HepG2 (cell line): ENCODE results near the gene ACER2. TPM values are rescaled to one million over a fixed set of nuclear protein-coding genes. Genes with fewer than 3 reads are reported as not detected.

ENCODE experiments used
- ATAC-seq: fragments of 200-7000 bp; cut with Tn5 transposase; 3 replicates; pipeline ENCODE4 v1.9.1; 2020; ENCODE audit warnings: mild to moderate bottlenecking, moderate library complexity
- BruUV-seq: library from RNA; stranded (reverse); fragments of 400-500 nt; replicated peaks from 2 replicates; lab custom pipeline; 2021; lab: Mats Ljungman, UMichigan
- CTCF ChIA-PET: fragments of 300-600 bp; formaldehyde crosslinking; extraction: SDS; loops from one replicate; lab custom pipeline; 2021; ENCODE audit warnings: low total read pairs, inconsistent platforms, low intra/inter-chr PET ratio; lab: Yijun Ruan, JAX
- POLR2A ChIA-PET: fragments of 350-600 bp; sonication (Branson Sonifier 250); formaldehyde crosslinking; loops from one replicate; lab custom pipeline; 2020; ENCODE audit warnings: antibody characterized with exemption, inconsistent platforms; lab: Yijun Ruan, JAX
- DNase-seq: peaks from one replicate; pipeline ENCODE4 v3.0.0-alpha.2; 2015; ENCODE audit warnings: low spot score
- FAIRE-seq: peaks from 3 replicates; lab custom pipeline; 2011; peaks lifted over from hg19 to GRCh38; lab: Jason Lieb, UNC
- H2AFZ ChIP-seq: one replicate; pipeline ENCODE4 v1.6.1; 2011; ENCODE audit warnings: low read length, inconsistent platforms
- H3K27ac ChIP-seq: fragments of 300-600 bp; 3 replicates; pipeline ENCODE4 v1.8.0; 2011; ENCODE audit warnings: mixed run types, mild to moderate bottlenecking, mixed read lengths, low read length, inconsistent platforms; ENCODE audit not compliant: insufficient read depth; ENCODE audit errors: extremely low read length
- H3K27me3 ChIP-seq, 2 experiments: fragments of 200-600 bp in 1 of 2; 2 replicates in 1 of 2; 3 replicates in 1 of 2; pipeline versions ENCODE4 v1.6.0 to v1.8.0; 2011; ENCODE audit warnings: low read length in 2 of 2, mild to moderate bottlenecking in 2 of 2, moderate library complexity in 2 of 2, inconsistent platforms in 1 of 2; ENCODE audit not compliant: insufficient read depth in 2 of 2, control insufficient read depth in 1 of 2
- H3K36me3 ChIP-seq, 2 experiments: fragments of 200-600 bp in 1 of 2; replicated peaks in 1 of 2; 2 replicates in 1 of 2; 3 replicates in 1 of 2; pipeline versions ENCODE4 v1.5.1 to v1.8.0; 2011; ENCODE audit warnings: low read length in 2 of 2, inconsistent platforms in 1 of 2; ENCODE audit not compliant: insufficient read depth in 2 of 2, control insufficient read depth in 1 of 2
- H3K4me1 ChIP-seq: 2 replicates; pipeline ENCODE4 v1.5.1; 2012; ENCODE audit warnings: low read length, inconsistent platforms; ENCODE audit not compliant: insufficient read depth
- H3K4me2 ChIP-seq: 2 replicates; pipeline ENCODE4 v1.6.0; 2011; ENCODE audit warnings: low read depth, low read length, inconsistent platforms
- H3K4me3 ChIP-seq, 3 experiments: fragments of 200-600 bp in 1 of 3; sonication (generic), shearing (Covaris generic) in 1 of 3; replicated peaks in 1 of 3; 2 replicates each; pipeline ENCODE4 v1.5.1; 2011 to 2016; ENCODE audit warnings: low read length in 3 of 3, inconsistent platforms in 2 of 3, low read depth in 2 of 3, mild to moderate bottlenecking in 2 of 3, control low read depth in 1 of 3, mixed read lengths in 1 of 3; ENCODE audit not compliant: insufficient read depth in 1 of 3
- H3K79me2 ChIP-seq: one replicate; pipeline ENCODE4 v1.6.1; 2011; ENCODE audit warnings: low read length, inconsistent platforms; ENCODE audit not compliant: insufficient read depth
- H3K9ac ChIP-seq: 2 replicates; pipeline ENCODE4 v1.6.0; 2011; ENCODE audit warnings: mild to moderate bottlenecking, low read depth, low read length, inconsistent platforms; ENCODE audit not compliant: insufficient read depth
- H3K9me3 ChIP-seq: 2 replicates; pipeline ENCODE4 v1.5.1; 2012; ENCODE audit warnings: mild to moderate bottlenecking, low read length
- H4K20me1 ChIP-seq: 2 replicates; pipeline ENCODE4 v1.6.0; 2011; ENCODE audit warnings: inconsistent platforms, mild to moderate bottlenecking, low read length, moderate library complexity; ENCODE audit not compliant: insufficient read depth
- ATF7-NPFF ChIP-seq: sonication (generic); formaldehyde crosslinking; IDR thresholded peaks from 2 replicates; pipeline ENCODE4 v1.8.1; 2023; ENCODE audit warnings: mild to moderate bottlenecking, low read depth, missing genetic modification reagents, moderate library complexity
- KDM6A ChIP-seq: IDR thresholded peaks from 2 replicates; pipeline ENCODE4 v1.6.1; 2016; ENCODE audit warnings: low read depth
- MAZ ChIP-seq, 2 experiments: sonication (generic) in 1 of 2; formaldehyde crosslinking in 1 of 2; IDR thresholded peaks; 2 replicates each; pipeline versions ENCODE4 v1.5.0 to v1.6.1; 2012 to 2020; ENCODE audit warnings: low read depth in 2 of 2, mild to moderate bottlenecking in 2 of 2, borderline replicate concordance in 1 of 2, improper control_type of control experiment in 1 of 2, low read length in 1 of 2, missing genetic modification reagents in 1 of 2, moderate library complexity in 1 of 2
- NFE2L2 ChIP-seq: fragments of 150-350 bp; IDR thresholded peaks from 2 replicates; pipeline ENCODE4 v1.6.1; 2014; ENCODE audit warnings: low read length
- NR2F1 ChIP-seq, 2 experiments: fragments of 450-650 bp in 1 of 2; formaldehyde crosslinking in 1 of 2; IDR thresholded peaks; 2 replicates each; pipeline versions ENCODE4 v1.5.0 to v1.6.1; 2016 to 2020; ENCODE audit warnings: mild to moderate bottlenecking in 1 of 2, missing compliant biosample characterization in 1 of 2, missing genetic modification reagents in 1 of 2, moderate library complexity in 1 of 2
- ZNF17 ChIP-seq: sonication (generic); formaldehyde crosslinking; IDR thresholded peaks from 2 replicates; pipeline ENCODE4 v1.5.0; 2020; ENCODE audit warnings: mild to moderate bottlenecking, missing genetic modification reagents
- WGBS: methylation state at CpG from one replicate; pipeline ENCODE4 v1.1.6; 2017; ENCODE audit warnings: low lambda C conversion rate; 5-methylcytosine and 5-hydroxymethylcytosine counted together
- in situ Hi-C: cut with HindIII; loops from 2 replicates; pipeline ENCODE4 v1.10.0; 2017; ENCODE audit warnings: low pct_unique_long_range_greater_than_20kb; ENCODE audit not compliant: extremely low pct_ligation_motif_present
- intact Hi-C: fragments of 100-400 bp; cut with micrococcal nuclease; formaldehyde crosslinking; loops from one replicate; pipeline ENCODE4 v1.10.0; 2022; ENCODE audit not compliant: unreplicated experiment
- polyA plus RNA-seq, 8 experiments: library from polyadenylated mRNA; depleted of rRNA in 3 of 8; stranded (reverse) in 7 of 8; unstranded in 1 of 8; fragments of >200 nt; fragmentation: Illumina TruSeq in 4 of 8; extraction: Trizol in 4 of 8; gene quantifications; 2 replicates each; pipeline versions ENCODE4 v1.2.1 to v1.2.3, GENCODE V29; 2011 to 2016; ENCODE audit warnings: low read depth in 4 of 8, missing spikeins in 1 of 8, mixed read lengths in 1 of 8; ENCODE audit not compliant: insufficient read depth in 1 of 8
- total RNA-seq, 5 experiments: library from RNA; depleted of rRNA; stranded (reverse); fragments of >200 nt; fragmentation: Illumina TruSeq; extraction: Trizol; gene quantifications; 2 replicates each; pipeline ENCODE4 v1.2.3, GENCODE V29; 2016; ENCODE audit warnings: low read depth in 1 of 5
- TF ChIP-seq, protein P1 (sequence below): sonication (generic); formaldehyde crosslinking; IDR thresholded peaks from 2 replicates; pipeline ENCODE4 v1.5.0; 2020; ENCODE audit warnings: missing genetic modification reagents, mild to moderate bottlenecking, borderline replicate concordance
- TF ChIP-seq, protein P2 (sequence below): sonication (generic); formaldehyde crosslinking; conservative IDR thresholded peaks from 2 replicates; pipeline ENCODE4 v1.8.0; 2022; ENCODE audit warnings: mild to moderate bottlenecking, moderate library complexity, missing genetic modification reagents
- TF ChIP-seq, protein P3 (sequence below): IDR thresholded peaks from 2 replicates; pipeline ENCODE4 v1.6.1; 2016; ENCODE audit warnings: missing genetic modification reagents, missing compliant biosample characterization
- TF ChIP-seq, protein P4 (sequence below): sonication (generic); formaldehyde crosslinking; IDR thresholded peaks from 2 replicates; pipeline ENCODE4 v1.4.0; 2020; ENCODE audit warnings: missing genetic modification reagents, borderline replicate concordance

ACER2 gene
- total and polyA plus RNA-seq, 2 of the 13 experiments (the other 11 are each of a cell fraction or from before 2014, with no cell fraction given) = 1.9 to 3.4 TPM

DNA sequence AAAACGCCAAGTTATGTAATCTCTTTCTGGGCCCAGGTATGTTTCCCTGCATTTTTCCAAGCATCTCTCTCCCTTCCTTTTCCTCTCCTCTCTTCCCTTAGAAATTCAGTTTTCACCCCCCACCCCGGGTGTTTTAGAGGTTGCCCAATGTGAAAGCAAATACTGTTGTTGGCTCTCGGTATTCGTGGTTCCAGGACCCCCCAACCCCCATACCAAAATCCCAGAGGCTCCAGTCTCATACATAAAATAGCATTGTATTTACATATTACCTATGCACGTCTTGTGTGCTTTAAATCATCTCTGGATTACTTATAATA lies 48.8 kb downstream of the ACER2 start:
- no TSS peak for BruUV-seq
- Histone ChIP-seq H4K20me1 (no peaks in the 10 kb centered on the region), H3K4me2 (peak overlapping the region; percentile 66), H2AFZ (no peak overlapping the region), H3K36me3 (no peaks in the 10 kb centered on the region), H3K9ac (no peak overlapping the region), H3K79me2 (no peaks in the 10 kb centered on the region), H3K4me1 (peaks cover 5% of the 10 kb centered on the region; the same call in 1 of the 2 replicates), H3K27me3 (no peaks in the 10 kb centered on the region; a peak in 1 of 5 replicates), H3K4me3 (peak overlapping the region in 1 of 3 experiments; percentile 30; a peak in 1 of 6 replicates), H3K27ac (no peak overlapping the region), H3K9me3 (no peaks in the 10 kb centered on the region)
- ChIA-PET CTCF (no interaction called here), POLR2A (no interaction called here)
- intact Hi-C loops = loop anchor here (2.0 to 10.0 kb wide), 4 partner anchors 225 to 409 kb away; partner anchors contain the start of genes DENND4C and RRAGA
- ATAC-seq (no peak), DNase-seq (no peak), FAIRE-seq (no peak)
- WGBS = 0% methylated on average over 5 of the region's 5 CpGs
- TF ChIP-seq NR2F1 (CRISPR knock-in tag; IDR thresholded peaks at IDR 0.05) = no peak
- TF ChIP-seq, protein P1, sequence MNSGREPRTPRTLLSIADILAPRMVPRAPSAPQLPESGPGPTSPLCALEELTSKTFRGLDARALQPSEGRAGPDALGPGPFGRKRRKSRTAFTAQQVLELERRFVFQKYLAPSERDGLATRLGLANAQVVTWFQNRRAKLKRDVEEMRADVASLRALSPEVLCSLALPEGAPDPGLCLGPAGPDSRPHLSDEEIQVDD = no peak
- TF ChIP-seq, protein P2, sequence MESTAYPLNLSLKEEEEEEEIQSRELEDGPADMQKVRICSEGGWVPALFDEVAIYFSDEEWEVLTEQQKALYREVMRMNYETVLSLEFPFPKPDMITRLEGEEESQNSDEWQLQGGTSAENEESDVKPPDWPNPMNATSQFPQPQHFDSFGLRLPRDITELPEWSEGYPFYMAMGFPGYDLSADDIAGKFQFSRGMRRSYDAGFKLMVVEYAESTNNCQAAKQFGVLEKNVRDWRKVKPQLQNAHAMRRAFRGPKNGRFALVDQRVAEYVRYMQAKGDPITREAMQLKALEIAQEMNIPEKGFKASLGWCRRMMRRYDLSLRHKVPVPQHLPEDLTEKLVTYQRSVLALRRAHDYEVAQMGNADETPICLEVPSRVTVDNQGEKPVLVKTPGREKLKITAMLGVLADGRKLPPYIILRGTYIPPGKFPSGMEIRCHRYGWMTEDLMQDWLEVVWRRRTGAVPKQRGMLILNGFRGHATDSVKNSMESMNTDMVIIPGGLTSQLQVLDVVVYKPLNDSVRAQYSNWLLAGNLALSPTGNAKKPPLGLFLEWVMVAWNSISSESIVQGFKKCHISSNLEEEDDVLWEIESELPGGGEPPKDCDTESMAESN (CRISPR knock-in tag) = 0 out of 2 replicates have a peak, but pooled peaks have one; percentile 28
- TF ChIP-seq NFE2L2 = no peak
- 0 out of 2 replicates have a peak, but pooled peaks have one; percentile 22 for TF ChIP-seq ATF7-NPFF (CRISPR knock-in tag)
- TF ChIP-seq, protein P3, sequence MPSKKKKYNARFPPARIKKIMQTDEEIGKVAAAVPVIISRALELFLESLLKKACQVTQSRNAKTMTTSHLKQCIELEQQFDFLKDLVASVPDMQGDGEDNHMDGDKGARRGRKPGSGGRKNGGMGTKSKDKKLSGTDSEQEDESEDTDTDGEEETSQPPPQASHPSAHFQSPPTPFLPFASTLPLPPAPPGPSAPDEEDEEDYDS (CRISPR knock-in tag) = 0 out of 2 replicates have a peak, but pooled peaks have one; percentile 1
- TF ChIP-seq KDM6A = no peak
- TF ChIP-seq, protein P4, sequence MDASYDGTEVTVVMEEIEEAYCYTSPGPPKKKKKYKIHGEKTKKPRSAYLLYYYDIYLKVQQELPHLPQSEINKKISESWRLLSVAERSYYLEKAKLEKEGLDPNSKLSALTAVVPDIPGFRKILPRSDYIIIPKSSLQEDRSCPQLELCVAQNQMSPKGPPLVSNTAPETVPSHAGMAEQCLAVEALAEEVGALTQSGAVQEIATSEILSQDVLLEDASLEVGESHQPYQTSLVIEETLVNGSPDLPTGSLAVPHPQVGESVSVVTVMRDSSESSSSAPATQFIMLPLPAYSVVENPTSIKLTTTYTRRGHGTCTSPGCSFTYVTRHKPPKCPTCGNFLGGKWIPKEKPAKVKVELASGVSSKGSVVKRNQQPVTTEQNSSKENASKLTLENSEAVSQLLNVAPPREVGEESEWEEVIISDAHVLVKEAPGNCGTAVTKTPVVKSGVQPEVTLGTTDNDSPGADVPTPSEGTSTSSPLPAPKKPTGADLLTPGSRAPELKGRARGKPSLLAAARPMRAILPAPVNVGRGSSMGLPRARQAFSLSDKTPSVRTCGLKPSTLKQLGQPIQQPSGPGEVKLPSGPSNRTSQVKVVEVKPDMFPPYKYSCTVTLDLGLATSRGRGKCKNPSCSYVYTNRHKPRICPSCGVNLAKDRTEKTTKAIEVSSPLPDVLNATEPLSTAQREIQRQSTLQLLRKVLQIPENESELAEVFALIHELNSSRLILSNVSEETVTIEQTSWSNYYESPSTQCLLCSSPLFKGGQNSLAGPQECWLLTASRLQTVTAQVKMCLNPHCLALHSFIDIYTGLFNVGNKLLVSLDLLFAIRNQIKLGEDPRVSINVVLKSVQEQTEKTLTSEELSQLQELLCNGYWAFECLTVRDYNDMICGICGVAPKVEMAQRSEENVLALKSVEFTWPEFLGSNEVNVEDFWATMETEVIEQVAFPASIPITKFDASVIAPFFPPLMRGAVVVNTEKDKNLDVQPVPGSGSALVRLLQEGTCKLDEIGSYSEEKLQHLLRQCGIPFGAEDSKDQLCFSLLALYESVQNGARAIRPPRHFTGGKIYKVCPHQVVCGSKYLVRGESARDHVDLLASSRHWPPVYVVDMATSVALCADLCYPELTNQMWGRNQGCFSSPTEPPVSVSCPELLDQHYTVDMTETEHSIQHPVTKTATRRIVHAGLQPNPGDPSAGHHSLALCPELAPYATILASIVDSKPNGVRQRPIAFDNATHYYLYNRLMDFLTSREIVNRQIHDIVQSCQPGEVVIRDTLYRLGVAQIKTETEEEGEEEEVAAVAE (CRISPR knock-in tag) = no peak
- TF ChIP-seq ZNF17 (CRISPR knock-in tag) = no peak
- TF ChIP-seq MAZ (IDR thresholded peaks at IDR 0.05; ENCODE audit: borderline replicate concordance, low read depth, low read length) = 0 out of 2 replicates have a peak, but pooled peaks have one; percentile 8
- TF ChIP-seq MAZ (CRISPR knock-in tag; IDR thresholded peaks at IDR 0.05; ENCODE audit: low read depth) = no peak
- in situ Hi-C loops = no loop called here
